DND-41 (cell line): Measurements from ENCODE around the gene KLHDC8B.

Experiments
- ATAC-seq: fragments of 200-7000 bp; cut with Tn5 transposase; 3 replicates; pipeline ENCODE4 v1.9.1; 2021; ENCODE audit warnings: low read depth; ENCODE audit not compliant: insufficient read depth
- DNase-seq: peaks from one replicate; pipeline ENCODE4 v3.0.0-alpha.2; 2020
- H2AFZ ChIP-seq: 2 replicates; pipeline ENCODE4 v1.6.0; 2012; ENCODE audit warnings: low read depth, low read length
- H3K27ac ChIP-seq: 2 replicates; pipeline ENCODE4 v1.5.1; 2012; ENCODE audit warnings: low read length, inconsistent platforms
- H3K27me3 ChIP-seq: fragments of 200-600 bp; sonication (generic); 2 replicates; pipeline ENCODE4 v1.6.0; 2012; ENCODE audit warnings: low read length, mild to moderate bottlenecking, inconsistent platforms; ENCODE audit not compliant: insufficient read depth, poor library complexity
- H3K36me3 ChIP-seq: 2 replicates; pipeline ENCODE4 v1.5.1; 2012; ENCODE audit warnings: low read length, inconsistent platforms; ENCODE audit not compliant: insufficient read depth
- H3K4me1 ChIP-seq: 2 replicates; pipeline ENCODE4 v1.5.1; 2012; ENCODE audit warnings: mild to moderate bottlenecking, low read length; ENCODE audit not compliant: insufficient read depth
- H3K4me2 ChIP-seq: 2 replicates; pipeline ENCODE4 v1.6.0; 2012; ENCODE audit warnings: mild to moderate bottlenecking, moderate library complexity, low read length, inconsistent platforms; ENCODE audit not compliant: insufficient read depth
- H3K4me3 ChIP-seq, 2 experiments: fragments of 200-600 bp in 1 of 2; shearing (Covaris generic) in 1 of 2; 2 replicates each; pipeline ENCODE4 v1.5.1; 2012 to 2016; ENCODE audit warnings: inconsistent platforms in 2 of 2, low read length in 2 of 2, mild to moderate bottlenecking in 2 of 2, low read depth in 1 of 2, moderate library complexity in 1 of 2
- H3K79me2 ChIP-seq: 2 replicates; pipeline ENCODE4 v1.6.0; 2012; ENCODE audit warnings: low read length, inconsistent platforms; ENCODE audit not compliant: insufficient read depth
- H3K9ac ChIP-seq: 2 replicates; pipeline ENCODE4 v1.6.0; 2012; ENCODE audit warnings: low read depth, mild to moderate bottlenecking, inconsistent platforms, low read length, moderate library complexity
- H3K9me3 ChIP-seq: 2 replicates; pipeline ENCODE4 v1.5.1; 2012; ENCODE audit warnings: low read length, moderate library complexity, mild to moderate bottlenecking, inconsistent platforms; ENCODE audit not compliant: insufficient read depth, severe bottlenecking
- H4K20me1 ChIP-seq: 2 replicates; pipeline ENCODE4 v1.6.0; 2012; ENCODE audit warnings: low read length; ENCODE audit not compliant: insufficient read depth
- CTCF ChIP-seq: IDR thresholded peaks from 2 replicates; pipeline ENCODE4 v1.5.1; 2012; ENCODE audit warnings: borderline replicate concordance, low read length, moderate library complexity, mild to moderate bottlenecking; ENCODE audit not compliant: poor library complexity, severe bottlenecking; ENCODE audit errors: extremely low read depth
- EZH2 ChIP-seq: IDR thresholded peaks from 3 replicates; pipeline ENCODE4 v1.6.1; 2012; ENCODE audit warnings: borderline replicate concordance, low read depth, mild to moderate bottlenecking, moderate library complexity, low read length, inconsistent platforms; ENCODE audit not compliant: severe bottlenecking

KLHDC8B gene

GRCh38 chr3:49135499-49135898 is 35.9 kb upstream of the KLHDC8B start:
- H3K27me3 ChIP-seq: no peaks in the 10 kb centered on the region
- DNase-seq (no peak), ATAC-seq (no peak)
- 0 out of 2 replicates have a peak overlapping the region, but pooled peaks have one; percentile 17 for H2AFZ ChIP-seq
- H3K27ac ChIP-seq: no peak overlapping the region
- no peaks in the 10 kb centered on the region for H3K79me2 ChIP-seq
- H3K9ac ChIP-seq: no peak overlapping the region
- no peaks in the 10 kb centered on the region for H3K4me1 ChIP-seq
- no peak overlapping the region for H3K4me2 ChIP-seq
- H3K9me3 ChIP-seq: no peaks in the 10 kb centered on the region
- no peaks in the 10 kb centered on the region for H3K36me3 ChIP-seq
- no peak for TF ChIP-seq CTCF
- TF ChIP-seq EZH2: no peak
- no peaks in the 10 kb centered on the region for H4K20me1 ChIP-seq
- no peak overlapping the region for H3K4me3 ChIP-seq

- Histone ChIP-seq H4K20me1 (no peaks in the 10 kb centered on the region), H3K36me3 (no peaks in the 10 kb centered on the region), H3K27ac (no peak overlapping the region), H3K27me3 (no peaks in the 10 kb centered on the region), H3K4me2 (no peak overlapping the region), H3K4me3 (no peak overlapping the region), H3K9me3 (peaks cover 7% of the 10 kb centered on the region), H3K4me1 (no peaks in the 10 kb centered on the region), H3K79me2 (no peaks in the 10 kb centered on the region), H2AFZ (no peak overlapping the region), H3K9ac (no peak overlapping the region)
- TF ChIP-seq EZH2 (no peak), CTCF (no peak)
- no peak for DNase-seq
- no peak for ATAC-seq
Observed at GRCh38 chr3:49140080-49140479, 31.3 kb upstream of the KLHDC8B start.

- no peak overlapping the region for H2AFZ ChIP-seq
- no peaks in the 10 kb centered on the region for H3K9me3 ChIP-seq
- ATAC-seq: no peak
- no peak overlapping the region for H3K4me2 ChIP-seq
- no peaks in the 10 kb centered on the region for H3K79me2 ChIP-seq
- no peaks in the 10 kb centered on the region for H3K36me3 ChIP-seq
- H3K27ac ChIP-seq: no peak overlapping the region
- no peak overlapping the region for H3K4me3 ChIP-seq
- H4K20me1 ChIP-seq: no peaks in the 10 kb centered on the region
- H3K27me3 ChIP-seq: no peaks in the 10 kb centered on the region
- no peaks in the 10 kb centered on the region for H3K4me1 ChIP-seq
- no peak for DNase-seq
- no peak overlapping the region for H3K9ac ChIP-seq
- TF ChIP-seq EZH2 (no peak), CTCF (no peak)
Observed at GRCh38 chr3:49148159-49148558, 23.2 kb upstream of the KLHDC8B start.

GRCh38 chr3:49151610-49152009 is 19.8 kb upstream of the KLHDC8B start:
- Histone ChIP-seq H3K79me2 (no peaks in the 10 kb centered on the region), H3K4me3 (no peak overlapping the region), H3K27ac (no peak overlapping the region), H2AFZ (no peak overlapping the region), H3K4me2 (no peak overlapping the region), H3K9me3 (no peaks in the 10 kb centered on the region), H3K4me1 (no peaks in the 10 kb centered on the region), H3K27me3 (no peaks in the 10 kb centered on the region), H3K9ac (no peak overlapping the region), H3K36me3 (no peaks in the 10 kb centered on the region), H4K20me1 (no peaks in the 10 kb centered on the region)
- DNase-seq (no peak), ATAC-seq (no peak)
- TF ChIP-seq EZH2 (no peak), CTCF (no peak)
